H9 (cell line): ENCODE results near the gene ALDH1B1. TPM values are rescaled to one million over a fixed set of nuclear protein-coding genes. Genes with fewer than 3 reads are reported as not detected.

ENCODE experiments used
- DNase-seq: peaks from one replicate; pipeline ENCODE4 v3.0.0-alpha.2; 2017
- H2AFZ ChIP-seq: one replicate; pipeline ENCODE4 v1.6.1; 2013; ENCODE audit warnings: mild to moderate bottlenecking, low read length, control low read depth, moderate library complexity
- H2AK5ac ChIP-seq: 2 replicates; pipeline ENCODE4 v1.6.1; 2013; ENCODE audit warnings: low read length, control low read depth, mixed read lengths; ENCODE audit not compliant: insufficient read length
- H2BK120ac ChIP-seq: one replicate; pipeline ENCODE4 v1.6.1; 2013; ENCODE audit warnings: low read depth, mild to moderate bottlenecking, low read length, control low read depth, inconsistent platforms; ENCODE audit not compliant: poor library complexity, severe bottlenecking
- H2BK12ac ChIP-seq: 2 replicates; pipeline ENCODE4 v1.6.1; 2013; ENCODE audit warnings: low read length, control low read depth, mixed read lengths, low read depth; ENCODE audit not compliant: insufficient read length
- H2BK15ac ChIP-seq: 2 replicates; pipeline ENCODE4 v1.6.1; 2013; ENCODE audit warnings: low read depth, low read length, control low read depth
- H2BK20ac ChIP-seq: one replicate; pipeline ENCODE4 v1.6.1; 2013; ENCODE audit warnings: low read depth, mild to moderate bottlenecking, low read length, control low read depth, inconsistent platforms; ENCODE audit not compliant: poor library complexity, severe bottlenecking
- H2BK5ac ChIP-seq: 2 replicates; pipeline ENCODE4 v1.6.1; 2013; ENCODE audit warnings: low read length, control low read depth, mixed read lengths; ENCODE audit not compliant: insufficient read length
- H3K14ac ChIP-seq: 2 replicates; pipeline ENCODE4 v1.6.1; 2013; ENCODE audit warnings: low read length, control low read depth; ENCODE audit not compliant: insufficient read depth
- H3K18ac ChIP-seq: 2 replicates; pipeline ENCODE4 v1.6.1; 2013; ENCODE audit warnings: low read depth, mild to moderate bottlenecking, mixed read lengths, low read length, control low read depth; ENCODE audit not compliant: insufficient read length
- H3K23ac ChIP-seq: 2 replicates; pipeline ENCODE4 v1.6.1; 2013; ENCODE audit warnings: low read length, control low read depth, mixed read lengths, low read depth; ENCODE audit not compliant: insufficient read length
- H3K23me2 ChIP-seq: 2 replicates; pipeline ENCODE4 v1.6.1; 2013; ENCODE audit warnings: low read depth, mild to moderate bottlenecking, mixed read lengths, low read length, control low read depth; ENCODE audit not compliant: insufficient read length, poor library complexity, severe bottlenecking
- H3K27ac ChIP-seq: 2 replicates; pipeline ENCODE4 v1.5.1; 2013; ENCODE audit warnings: low read length, control low read depth, mixed read lengths, low read depth; ENCODE audit not compliant: insufficient read length
- H3K27me3 ChIP-seq: 2 replicates; pipeline ENCODE4 v1.6.1; 2013; ENCODE audit warnings: low read length, control low read depth, inconsistent platforms; ENCODE audit not compliant: insufficient read depth
- H3K4ac ChIP-seq: 2 replicates; pipeline ENCODE4 v1.6.1; 2013; ENCODE audit warnings: low read depth, mild to moderate bottlenecking, control low read depth, inconsistent platforms, low read length, moderate library complexity
- H3K4me1 ChIP-seq: 2 replicates; pipeline ENCODE4 v1.6.1; 2013; ENCODE audit warnings: low read length, control low read depth, inconsistent platforms; ENCODE audit not compliant: insufficient read depth
- H3K4me2 ChIP-seq: 2 replicates; pipeline ENCODE4 v1.6.1; 2013; ENCODE audit warnings: low read length, control low read depth, mixed read lengths; ENCODE audit not compliant: insufficient read length, insufficient read depth
- H3K56ac ChIP-seq: 2 replicates; pipeline ENCODE4 v1.6.1; 2013; ENCODE audit warnings: low read depth, mild to moderate bottlenecking, mixed read lengths, low read length, control low read depth; ENCODE audit not compliant: insufficient read length
- H3K79me1 ChIP-seq: 2 replicates; pipeline ENCODE4 v1.6.1; 2013; ENCODE audit warnings: low read depth, mild to moderate bottlenecking, moderate library complexity, low read length, control low read depth, inconsistent platforms; ENCODE audit not compliant: insufficient read depth, poor library complexity, severe bottlenecking
- H3K79me2 ChIP-seq: 2 replicates; pipeline ENCODE4 v1.6.1; 2013; ENCODE audit warnings: low read length, control low read depth, inconsistent platforms; ENCODE audit not compliant: insufficient read depth
- H3K9ac ChIP-seq: 2 replicates; pipeline ENCODE4 v1.6.1; 2013; ENCODE audit warnings: low read length, control low read depth, mixed read lengths; ENCODE audit not compliant: insufficient read length; ENCODE audit errors: extremely low read depth
- H3K9me3 ChIP-seq: one replicate; pipeline ENCODE4 v1.6.1; 2013; ENCODE audit warnings: low read depth, low read length, inconsistent platforms; ENCODE audit not compliant: control insufficient read depth
- H3T11ph ChIP-seq: one replicate; pipeline ENCODE4 v1.6.1; 2013; ENCODE audit warnings: mild to moderate bottlenecking, low read length, control low read depth, inconsistent platforms
- H4K20me1 ChIP-seq: one replicate; pipeline ENCODE4 v1.6.1; 2013; ENCODE audit not compliant: control insufficient read depth, insufficient read length, insufficient read depth
- H4K5ac ChIP-seq: 2 replicates; pipeline ENCODE4 v1.6.1; 2013; ENCODE audit warnings: low read depth, mild to moderate bottlenecking, mixed read lengths, low read length, control low read depth; ENCODE audit not compliant: insufficient read length
- H4K8ac ChIP-seq: replicated peaks from 2 replicates; pipeline ENCODE4 v1.6.1; 2013; ENCODE audit warnings: low read length, control low read depth, mixed read lengths, low read depth; ENCODE audit not compliant: insufficient read length
- H4K91ac ChIP-seq: 2 replicates; pipeline ENCODE4 v1.6.1; 2013; ENCODE audit warnings: low read depth, mild to moderate bottlenecking, moderate library complexity, mixed read lengths, low read length, control low read depth; ENCODE audit not compliant: insufficient read length
- H3K27ac Mint-ChIP-seq, 3 experiments: 2 replicates in 2 of 3; 3 replicates in 1 of 3; pipeline ENCODE4 v1.8.0; 2020 to 2021; ENCODE audit warnings: mixed read lengths in 3 of 3, mild to moderate bottlenecking in 1 of 3, moderate library complexity in 1 of 3
- H3K27me3 Mint-ChIP-seq: 2 replicates; pipeline ENCODE4 v1.8.0; 2021; ENCODE audit warnings: low read depth, mild to moderate bottlenecking, moderate library complexity, mixed read lengths
- H3K36me3 Mint-ChIP-seq, 3 experiments: 2 replicates in 2 of 3; 3 replicates in 1 of 3; pipeline ENCODE4 v1.8.0; 2020 to 2021; ENCODE audit warnings: low read depth in 3 of 3, mixed read lengths in 3 of 3; ENCODE audit not compliant: insufficient read depth in 1 of 3
- H3K4me1 Mint-ChIP-seq, 2 experiments: 2 replicates each; pipeline ENCODE4 v1.8.0; 2020; ENCODE audit warnings: mixed read lengths in 2 of 2
- H3K4me3 Mint-ChIP-seq, 2 experiments: 2 replicates in 1 of 2; 3 replicates in 1 of 2; pipeline ENCODE4 v1.8.0; 2020 to 2021; ENCODE audit warnings: mild to moderate bottlenecking in 2 of 2, mixed read lengths in 2 of 2, moderate library complexity in 1 of 2
- H3K9me3 Mint-ChIP-seq, 2 experiments: 2 replicates in 1 of 2; 3 replicates in 1 of 2; pipeline ENCODE4 v1.8.0; 2020; ENCODE audit warnings: mild to moderate bottlenecking in 2 of 2, mixed read lengths in 2 of 2, moderate library complexity in 1 of 2
- CTCF ChIP-seq: fragments of 200-600 bp; sonication (generic); conservative IDR thresholded peaks from 3 replicates; pipeline ENCODE4 v1.8.0; 2021; ENCODE audit warnings: antibody characterized with exemption, mild to moderate bottlenecking
- WGBS: extraction: QIAGEN DNeasy Blood & Tissue Kit; methylation state at CpG from one replicate; pipeline ENCODE4 v1.1.7; 2013; ENCODE audit warnings: missing lambda C conversion rate, low lambda C conversion rate, mixed read lengths; ENCODE audit not compliant: insufficient read length; ENCODE audit errors: extremely low coverage; 5-methylcytosine and 5-hydroxymethylcytosine counted together
- total RNA-seq: library from RNA; stranded (reverse); gene quantifications from 2 replicates; pipeline ENCODE4 v1.2.1, GENCODE V29; 2021

The ALDH1B1 gene
- total RNA-seq, 1 experiment from 2014 or later, result 49.6 TPM

GRCh38 chr9:38440516-38440915, 48.0 kb downstream of the ALDH1B1 start:
- Histone ChIP-seq H3K79me1 (no peaks in the 10 kb centered on the region), H3K23ac (no peak overlapping the region), H2AFZ (no peak overlapping the region), H3K18ac (no peak overlapping the region), H3K14ac (no peak overlapping the region), H3K9ac (no peak overlapping the region), H2BK5ac (no peak overlapping the region), H3K23me2 (no peaks in the 10 kb centered on the region), H3K27ac (no peak overlapping the region), H2AK5ac (no peak overlapping the region), H3K4ac (no peak overlapping the region), H4K5ac (no peak overlapping the region), H3K56ac (no peak overlapping the region), H3K4me1 (no peaks in the 10 kb centered on the region), H3T11ph (no peak overlapping the region), H3K79me2 (no peaks in the 10 kb centered on the region), H3K9me3 (no peaks in the 10 kb centered on the region), H3K27me3 (no peaks in the 10 kb centered on the region), H2BK120ac (no peak overlapping the region), H4K91ac (no peak overlapping the region), H2BK15ac (no peak overlapping the region), H3K4me2 (no peak overlapping the region), H2BK20ac (no peak overlapping the region), H4K8ac (no peak overlapping the region), H4K20me1 (no peaks in the 10 kb centered on the region), H2BK12ac (no peak overlapping the region)
- Mint-ChIP-seq H3K27ac (no peak overlapping the region), H3K4me3 (no peak overlapping the region), H3K36me3 (no peaks in the 10 kb centered on the region), H3K4me1 (peaks cover 3 to 4% of the 10 kb centered on the region in 2 experiments; a peak in 2 of 4 replicates), H3K27me3 (peaks cover 3% of the 10 kb centered on the region), H3K9me3 (no peaks in the 10 kb centered on the region; a peak in 1 of 5 replicates)
- no CpG with 5 or more reads among the region's 3 CpGs for WGBS
- TF ChIP-seq CTCF, result no peak
- no peak for DNase-seq
